Keratinocyte (primary cell): ENCODE measurements around the gene DAPK2. TPM values are rescaled to one million over a fixed set of nuclear protein-coding genes. Genes with fewer than 3 reads are reported as not detected.

ENCODE experiments used
- DNase-seq: peaks from one replicate; pipeline ENCODE4 v3.0.0-alpha.2; 2011; ENCODE audit warnings: low read depth, missing footprints, low spot score
- FAIRE-seq: peaks from 2 replicates; lab custom pipeline; 2011; peaks lifted over from hg19 to GRCh38; lab: Jason Lieb, UNC
- H2AFZ ChIP-seq: 2 replicates; pipeline ENCODE4 v1.6.0; 2012; ENCODE audit warnings: low read length, control low read depth, inconsistent platforms; ENCODE audit not compliant: control insufficient read depth
- H3K27ac ChIP-seq: 2 replicates; pipeline ENCODE4 v1.5.1; 2011; ENCODE audit warnings: low read length; ENCODE audit not compliant: control insufficient read depth, insufficient read depth
- H3K27me3 ChIP-seq: 3 replicates; pipeline ENCODE4 v1.6.0; 2011; ENCODE audit warnings: low read length; ENCODE audit not compliant: control insufficient read depth, insufficient read depth; ENCODE audit errors: extremely low read depth
- H3K36me3 ChIP-seq, 2 experiments: 2 replicates in 1 of 2; 3 replicates in 1 of 2; pipeline ENCODE4 v1.5.1; 2011; ENCODE audit warnings: low read length in 2 of 2, mild to moderate bottlenecking in 1 of 2; ENCODE audit not compliant: control insufficient read depth in 2 of 2, insufficient read depth in 2 of 2; ENCODE audit errors: extremely low read depth in 1 of 2
- H3K4me1 ChIP-seq: 3 replicates; pipeline ENCODE4 v1.5.1; 2011; ENCODE audit warnings: low read length; ENCODE audit not compliant: control insufficient read depth, insufficient read depth; ENCODE audit errors: extremely low read depth
- H3K4me2 ChIP-seq: 3 replicates; pipeline ENCODE4 v1.6.0; 2011; ENCODE audit warnings: low read depth, low read length; ENCODE audit not compliant: control insufficient read depth, insufficient read depth; ENCODE audit errors: extremely low read depth
- H3K4me3 ChIP-seq, 3 experiments: fragments of 200-600 bp in 1 of 3; sonication (generic) in 1 of 3; 2 replicates in 2 of 3; 3 replicates in 1 of 3; pipeline ENCODE4 v1.5.1; 2011 to 2016; ENCODE audit warnings: low read length in 3 of 3, mild to moderate bottlenecking in 3 of 3, control low read depth in 2 of 3, inconsistent platforms in 1 of 3, low read depth in 1 of 3, mixed read lengths in 1 of 3, mixed run types in 1 of 3, moderate library complexity in 1 of 3; ENCODE audit not compliant: control insufficient read depth in 2 of 3, insufficient read depth in 2 of 3; ENCODE audit errors: extremely low read depth in 1 of 3
- H3K79me2 ChIP-seq: 2 replicates; pipeline ENCODE4 v1.6.0; 2012; ENCODE audit warnings: low read length; ENCODE audit not compliant: control insufficient read depth, insufficient read depth
- H3K9ac ChIP-seq: 3 replicates; pipeline ENCODE4 v1.6.0; 2011; ENCODE audit warnings: low read length; ENCODE audit not compliant: control insufficient read depth, insufficient read depth; ENCODE audit errors: extremely low read depth
- H3K9me1 ChIP-seq: 3 replicates; pipeline ENCODE4 v1.6.0; 2011; ENCODE audit warnings: low read length; ENCODE audit not compliant: control insufficient read depth, insufficient read depth; ENCODE audit errors: extremely low read depth
- H3K9me3 ChIP-seq: 2 replicates; pipeline ENCODE4 v1.5.1; 2012; ENCODE audit warnings: low read depth, low read length; ENCODE audit not compliant: control insufficient read depth
- H4K20me1 ChIP-seq: 3 replicates; pipeline ENCODE4 v1.6.0; 2011; ENCODE audit warnings: low read length; ENCODE audit not compliant: control insufficient read depth, insufficient read depth; ENCODE audit errors: extremely low read depth
- CTCF ChIP-seq, 3 experiments: IDR thresholded peaks in 1 of 3; conservative IDR thresholded peaks in 1 of 3; optimal IDR thresholded peaks in 1 of 3; 2 replicates in 2 of 3; 3 replicates in 1 of 3; pipeline versions ENCODE3 to v1.5.1; 2011; ENCODE audit warnings: low read length in 3 of 3, mild to moderate bottlenecking in 3 of 3, moderate library complexity in 2 of 3, control low read depth in 1 of 3, inconsistent platforms in 1 of 3; ENCODE audit not compliant: insufficient read depth in 2 of 3; ENCODE audit errors: extremely low read depth in 1 of 3
- EZH2 ChIP-seq: IDR thresholded peaks from one replicate; pipeline ENCODE4 v1.6.1; 2012; ENCODE audit warnings: inconsistent platforms, mild to moderate bottlenecking, low read length, moderate library complexity
- dilution Hi-C: fragments of 300-500 bp; cut with MboI; formaldehyde crosslinking; loops from one replicate; pipeline ENCODE4 v1.7.0; 2020; ENCODE audit warnings: low sequenced_read_pairs; ENCODE audit not compliant: extremely low pct_ligation_motif_present
- polyA plus RNA-seq, 5 experiments: library from polyadenylated mRNA; depleted of rRNA in 3 of 5; stranded (reverse) in 3 of 5; stranded (forward) in 1 of 5; unstranded in 1 of 5; fragments of >200 nt; gene quantifications; 1 replicate in 1 of 5; 2 replicates in 3 of 5; 3 replicates in 1 of 5; pipeline versions ENCODE4 v1.2.1 to v1.2.3, GENCODE V29; 2011 to 2012; ENCODE audit warnings: missing spikeins in 2 of 5, low read depth in 1 of 5, low replicate concordance in 1 of 5

DAPK2 gene
- polyA plus RNA-seq, 1 donor (not counting 4 experiments of a cell fraction or from before 2014, with no cell fraction given) = 1.4 TPM

DNA sequence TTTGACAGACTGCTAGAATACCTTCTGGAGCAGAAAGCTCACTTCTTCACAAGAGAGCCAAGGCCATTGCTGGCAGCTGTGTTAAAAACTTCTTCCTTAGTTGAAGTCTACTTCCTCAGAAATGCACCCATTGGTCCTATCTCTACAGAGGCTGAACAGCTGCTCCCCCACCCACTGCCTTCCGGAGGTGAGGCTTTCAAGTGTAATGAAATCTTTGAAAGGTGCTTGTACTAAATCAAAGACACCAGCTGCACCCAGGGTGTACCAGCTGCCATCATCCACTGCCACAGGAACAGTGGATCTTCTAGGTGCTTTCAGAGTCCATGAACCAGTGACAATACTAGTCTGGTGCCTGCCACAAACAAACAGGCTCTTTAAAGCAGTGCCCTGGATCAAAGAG is 186.1 kb downstream of the DAPK2 start:
- H3K79me2 ChIP-seq = no peaks in the 10 kb centered on the region
- no peak overlapping the region for H3K9ac ChIP-seq
- H3K4me3 ChIP-seq = no peak overlapping the region
- H2AFZ ChIP-seq = no peak overlapping the region
- no peaks in the 10 kb centered on the region for H3K9me1 ChIP-seq
- no peak overlapping the region for H3K27ac ChIP-seq
- no peak overlapping the region for H3K4me2 ChIP-seq
- peaks cover 14% of the 10 kb centered on the region for H3K4me1 ChIP-seq
- dilution Hi-C loops = no loop called here
- no peaks in the 10 kb centered on the region for H3K9me3 ChIP-seq
- no peaks in the 10 kb centered on the region for H3K36me3 ChIP-seq
- H4K20me1 ChIP-seq = no peaks in the 10 kb centered on the region
- no peaks in the 10 kb centered on the region for H3K27me3 ChIP-seq
- TF ChIP-seq CTCF (optimal IDR thresholded peaks at IDR 0.05 in 1 of 3, IDR thresholded peaks at IDR 0.05 in 1 of 3, conservative IDR thresholded peaks at IDR 0.05 in 1 of 3; ENCODE audit: extremely low read depth in 1 of 3, insufficient read depth in 2 of 3, low read length in 3 of 3) (no peak), EZH2 (no peak)
- FAIRE-seq (no peak), DNase-seq (no peak)

- Histone ChIP-seq H2AFZ (no peak overlapping the region), H3K27ac (no peak overlapping the region), H3K27me3 (no peaks in the 10 kb centered on the region), H4K20me1 (no peaks in the 10 kb centered on the region), H3K4me1 (peaks cover 14% of the 10 kb centered on the region), H3K36me3 (no peaks in the 10 kb centered on the region), H3K9me1 (no peaks in the 10 kb centered on the region), H3K4me3 (no peak overlapping the region), H3K9ac (no peak overlapping the region), H3K4me2 (no peak overlapping the region), H3K9me3 (no peaks in the 10 kb centered on the region), H3K79me2 (no peaks in the 10 kb centered on the region)
- dilution Hi-C loops = no loop called here
- TF ChIP-seq CTCF (optimal IDR thresholded peaks at IDR 0.05 in 1 of 3, IDR thresholded peaks at IDR 0.05 in 1 of 3, conservative IDR thresholded peaks at IDR 0.05 in 1 of 3; ENCODE audit: extremely low read depth in 1 of 3, insufficient read depth in 2 of 3, low read length in 3 of 3) = no peak
- TF ChIP-seq EZH2 = no peak
- no peak for DNase-seq
- FAIRE-seq = no peak
Measured at GRCh38 chr15:63858881-63859280, 187.4 kb downstream of the DAPK2 start.
